Activated CD4-positive, alpha-beta memory T cell treated with anti-CD3 and anti-CD28 coated beads for 36 hours (primary cell): ENCODE results near the gene IQGAP2. TPM values are rescaled to one million over a fixed set of nuclear protein-coding genes. Genes with fewer than 3 reads are reported as not detected.

Experiments
- CTCF ChIA-PET: fragments of 350-600 bp; sonication (Branson Sonifier 250); formaldehyde crosslinking; loops from one replicate; lab custom pipeline; 2021; ENCODE audit warnings: antibody characterized with exemption, inconsistent platforms; lab: Charles Lee
- POLR2A ChIA-PET: fragments of 350-600 bp; sonication (Branson Sonifier 250); formaldehyde crosslinking; loops from one replicate; lab custom pipeline; 2021; ENCODE audit warnings: antibody characterized with exemption; lab: Charles Lee
- DNase-seq: peaks from one replicate; pipeline ENCODE4 v3.0.0-alpha.2; 2020
- H3K27ac Mint-ChIP-seq: one replicate; pipeline ENCODE4 v1.8.0; 2021; ENCODE audit warnings: mixed read lengths
- H3K27me3 Mint-ChIP-seq: one replicate; pipeline ENCODE4 v1.8.0; 2021; ENCODE audit warnings: mixed read lengths
- H3K36me3 Mint-ChIP-seq: one replicate; pipeline ENCODE4 v1.8.0; 2021; ENCODE audit warnings: mixed read lengths
- H3K4me1 Mint-ChIP-seq: one replicate; pipeline ENCODE4 v1.8.0; 2021; ENCODE audit warnings: low read depth, mixed read lengths
- H3K4me3 Mint-ChIP-seq: one replicate; pipeline ENCODE4 v1.8.0; 2021; ENCODE audit warnings: mild to moderate bottlenecking, mixed read lengths
- H3K9me3 Mint-ChIP-seq: one replicate; pipeline ENCODE4 v1.8.0; 2021; ENCODE audit warnings: mixed read lengths
- intact Hi-C: fragments of 100-400 bp; cut with micrococcal nuclease; formaldehyde crosslinking; loops from one replicate; pipeline ENCODE4 v1.15.1; 2023
- total RNA-seq, 2 experiments: library from RNA; stranded (reverse); gene quantifications; one replicate each; pipeline ENCODE4 v1.2.3, GENCODE V29; 2021

IQGAP2 gene
- total RNA-seq, 2 experiments from 2014 or later: 92.7 to 93.0 TPM

- POLR2A ChIA-PET: no interaction called here
- intact Hi-C loops: no loop called here
- no peaks in the 10 kb centered on the region for H3K9me3 Mint-ChIP-seq
- CTCF ChIA-PET: no interaction called here
- no peaks in the 10 kb centered on the region for H3K27me3 Mint-ChIP-seq
- no peak overlapping the region for H3K4me3 Mint-ChIP-seq
- no peak for DNase-seq
- H3K4me1 Mint-ChIP-seq: peaks cover under 1% of the 10 kb centered on the region
- peaks cover 53% of the 10 kb centered on the region for H3K36me3 Mint-ChIP-seq
- H3K27ac Mint-ChIP-seq: no peak overlapping the region
Observed at GRCh38 chr5:76697670-76698069, 294.6 kb downstream of the IQGAP2 start.

GRCh38 chr5:76700571-76700970 lies 297.5 kb downstream of the IQGAP2 start:
- ChIA-PET POLR2A (no interaction called here), CTCF (no interaction called here)
- no peak overlapping the region for H3K27ac Mint-ChIP-seq
- peaks cover 35% of the 10 kb centered on the region for H3K36me3 Mint-ChIP-seq
- no peak for DNase-seq
- H3K4me3 Mint-ChIP-seq: no peak overlapping the region
- intact Hi-C loops: no loop called here
- H3K27me3 Mint-ChIP-seq: no peaks in the 10 kb centered on the region
- no peaks in the 10 kb centered on the region for H3K9me3 Mint-ChIP-seq
- H3K4me1 Mint-ChIP-seq: no peaks in the 10 kb centered on the region

GRCh38 chr5:76701298-76701697 lies 298.2 kb downstream of the IQGAP2 start:
- Mint-ChIP-seq H3K9me3 (no peaks in the 10 kb centered on the region), H3K27ac (no peak overlapping the region), H3K27me3 (no peaks in the 10 kb centered on the region), H3K4me1 (no peaks in the 10 kb centered on the region), H3K36me3 (peaks cover 32% of the 10 kb centered on the region), H3K4me3 (no peak overlapping the region)
- intact Hi-C loops: no loop called here
- ChIA-PET POLR2A (no interaction called here), CTCF (no interaction called here)
- no peak for DNase-seq

GRCh38 chr5:76703707-76704106 lies 300.6 kb downstream of the IQGAP2 start:
- Mint-ChIP-seq H3K9me3 (no peaks in the 10 kb centered on the region), H3K27me3 (no peaks in the 10 kb centered on the region), H3K4me3 (no peak overlapping the region), H3K36me3 (peaks cover 31% of the 10 kb centered on the region), H3K4me1 (no peaks in the 10 kb centered on the region), H3K27ac (no peak overlapping the region)
- DNase-seq: no peak
- intact Hi-C loops: no loop called here
- ChIA-PET POLR2A (no interaction called here), CTCF (interaction anchor here (2.4 kb wide), 1 partner anchor 71 kb away, joined by 16 read pairs; no protein-coding TSS in a partner anchor)

- DNase-seq: no peak
- H3K27me3 Mint-ChIP-seq: no peaks in the 10 kb centered on the region
- intact Hi-C loops: no loop called here
- H3K4me3 Mint-ChIP-seq: no peak overlapping the region
- H3K9me3 Mint-ChIP-seq: no peaks in the 10 kb centered on the region
- no peaks in the 10 kb centered on the region for H3K4me1 Mint-ChIP-seq
- H3K27ac Mint-ChIP-seq: no peak overlapping the region
- CTCF ChIA-PET: interaction anchor here (2.4 kb wide), 1 partner anchor 70 kb away, joined by 16 read pairs; no protein-coding TSS in a partner anchor
- POLR2A ChIA-PET: no interaction called here
- peaks cover 27% of the 10 kb centered on the region for H3K36me3 Mint-ChIP-seq
Observed at GRCh38 chr5:76704131-76704663, 301.1 kb downstream of the IQGAP2 start.

- H3K27ac Mint-ChIP-seq: no peak overlapping the region
- CTCF ChIA-PET: interaction anchor here (0.6 to 2.4 kb wide), 2 partner anchors 15 to 69 kb away, joined by 3 to 16 read pairs; no protein-coding TSS in a partner anchor
- H3K4me3 Mint-ChIP-seq: no peak overlapping the region
- H3K36me3 Mint-ChIP-seq: peaks cover 25% of the 10 kb centered on the region
- H3K27me3 Mint-ChIP-seq: no peaks in the 10 kb centered on the region
- POLR2A ChIA-PET: interaction anchor here (1.0 kb wide), 1 partner anchor 28 kb away, joined by 3 read pairs; no protein-coding TSS in a partner anchor
- intact Hi-C loops: no loop called here
- H3K9me3 Mint-ChIP-seq: no peaks in the 10 kb centered on the region
- DNase-seq: no peak
- H3K4me1 Mint-ChIP-seq: peaks cover 4% of the 10 kb centered on the region
Observed at GRCh38 chr5:76705574-76705973, 302.5 kb downstream of the IQGAP2 start.

- Mint-ChIP-seq H3K9me3 (no peaks in the 10 kb centered on the region), H3K27me3 (peaks cover 13% of the 10 kb centered on the region), H3K27ac (no peak overlapping the region), H3K4me3 (no peak overlapping the region), H3K36me3 (peaks cover 6% of the 10 kb centered on the region), H3K4me1 (peaks cover 30% of the 10 kb centered on the region)
- ChIA-PET CTCF (interaction anchor here (3.1 kb wide), 1 partner anchor 65 kb away, joined by 15 read pairs; no protein-coding TSS in a partner anchor), POLR2A (interaction anchor here (0.8 to 2.5 kb wide), 2 partner anchors 27 to 29 kb away, joined by 3 to 14 read pairs; no protein-coding TSS in a partner anchor)
- DNase-seq: no peak
- intact Hi-C loops: loop anchor here (10.0 kb wide), 1 partner anchor 145 kb away; the partner anchor contains the start of gene S100Z
Observed at GRCh38 chr5:76709762-76710161, 306.7 kb downstream of the IQGAP2 start.

GRCh38 chr5:76710991-76711390 lies 307.9 kb downstream of the IQGAP2 start:
- ChIA-PET POLR2A (interaction anchor here (2.5 kb wide), 1 partner anchor 28 kb away, joined by 14 read pairs; no protein-coding TSS in a partner anchor), CTCF (interaction anchor here (1.0 to 3.1 kb wide), 2 partner anchors 28 to 64 kb away, joined by 6 to 15 read pairs; no protein-coding TSS in a partner anchor)
- peaks cover 6% of the 10 kb centered on the region for H3K36me3 Mint-ChIP-seq
- peak overlapping the region; percentile 70 for H3K27ac Mint-ChIP-seq
- peaks cover 33% of the 10 kb centered on the region for H3K4me1 Mint-ChIP-seq
- H3K27me3 Mint-ChIP-seq: peaks cover 16% of the 10 kb centered on the region
- H3K9me3 Mint-ChIP-seq: no peaks in the 10 kb centered on the region
- H3K4me3 Mint-ChIP-seq: no peak overlapping the region
- intact Hi-C loops: loop anchor here (1.0 to 10.0 kb wide), 4 partner anchors 19 to 144 kb away; partner anchors contain the start of gene S100Z
- DNase-seq: no peak

GRCh38 chr5:76714751-76715485 lies 311.8 kb downstream of the IQGAP2 start:
- peak overlapping the region; percentile 81 for H3K4me3 Mint-ChIP-seq
- H3K27ac Mint-ChIP-seq: no peak overlapping the region

GRCh38 chr5:76715486-76715735 lies 312.3 kb downstream of the IQGAP2 start:
- DNase-seq: no peak
- Mint-ChIP-seq H3K27me3 (peaks cover 30% of the 10 kb centered on the region), H3K9me3 (no peaks in the 10 kb centered on the region), H3K36me3 (no peaks in the 10 kb centered on the region), H3K27ac (no peak overlapping the region), H3K4me3 (peak overlapping the region; percentile 81), H3K4me1 (peaks cover 42% of the 10 kb centered on the region)
- ChIA-PET CTCF (interaction anchor here (1.2 to 6.6 kb wide), 4 partner anchors 8 to 58 kb away, joined by 3 to 61 read pairs (median 4); no protein-coding TSS in a partner anchor), POLR2A (interaction anchor here (1.7 kb wide), 2 partner anchors 22 to 24 kb away, joined by 7 read pairs; no protein-coding TSS in a partner anchor)
- intact Hi-C loops: loop anchor here (10.0 kb wide), 1 partner anchor 139 kb away; the partner anchor contains the start of gene S100Z

More at GRCh38 chr5:76714751-76715485, 311.8 kb downstream of the IQGAP2 start:
- intact Hi-C loops: loop anchor here (10.0 kb wide), 1 partner anchor 140 kb away; the partner anchor contains the start of gene S100Z
- Mint-ChIP-seq H3K9me3 (no peaks in the 10 kb centered on the region), H3K36me3 (no peaks in the 10 kb centered on the region), H3K4me1 (peaks cover 44% of the 10 kb centered on the region), H3K27me3 (peaks cover 30% of the 10 kb centered on the region)
- ChIA-PET CTCF (interaction anchor here (0.6 to 6.6 kb wide), 6 partner anchors 9 to 371 kb away, joined by 3 to 61 read pairs (median 3); no protein-coding TSS in a partner anchor), POLR2A (interaction anchor here (1.7 kb wide), 2 partner anchors 22 to 25 kb away, joined by 7 read pairs; no protein-coding TSS in a partner anchor)
- DNase-seq: peak; percentile 27

- ChIA-PET POLR2A (interaction anchor here (1.7 kb wide), 2 partner anchors 22 to 24 kb away, joined by 7 read pairs; no protein-coding TSS in a partner anchor), CTCF (interaction anchor here (1.2 to 6.6 kb wide), 4 partner anchors 8 to 58 kb away, joined by 3 to 61 read pairs (median 4); no protein-coding TSS in a partner anchor)
- H3K9me3 Mint-ChIP-seq: no peaks in the 10 kb centered on the region
- no peaks in the 10 kb centered on the region for H3K36me3 Mint-ChIP-seq
- peaks cover 30% of the 10 kb centered on the region for H3K27me3 Mint-ChIP-seq
- peaks cover 37% of the 10 kb centered on the region for H3K4me1 Mint-ChIP-seq
- peak within 1 kb of the TSS; percentile 54 for H3K27ac Mint-ChIP-seq
- intact Hi-C loops: loop anchor here (1.0 to 10.0 kb wide), 2 partner anchors 58 to 139 kb away; partner anchors contain the start of gene S100Z
- peak; percentile 65 for DNase-seq
- H3K4me3 Mint-ChIP-seq: peak within 1 kb of the TSS; percentile 81
Observed at GRCh38 chr5:76715736-76716455, 312.8 kb downstream of the IQGAP2 start, which contains the start of gene F2R. Gene F2R, plus strand, starts transcription at chr5:76716126. Its CDS starts 182 bp downstream, at chr5:76716308.
